HFF-Myc (cell line): Measurements from ENCODE around the gene CCDC97.

Source experiments
- DNase-seq: peaks from one replicate; pipeline ENCODE4 v3.0.0-alpha.2; 2011; ENCODE audit warnings: low read depth; ENCODE audit errors: extremely low read depth
- H3K4me3 ChIP-seq: replicated peaks from 2 replicates; pipeline ENCODE4 v1.5.1; 2011; ENCODE audit warnings: low read depth, mild to moderate bottlenecking, control low read depth, low read length
- CTCF ChIP-seq: IDR thresholded peaks from 2 replicates; pipeline ENCODE4 v1.5.1; 2012; ENCODE audit warnings: mild to moderate bottlenecking, low read depth, low read length, control low read depth; ENCODE audit errors: missing control alignments

Gene CCDC97

DNA sequence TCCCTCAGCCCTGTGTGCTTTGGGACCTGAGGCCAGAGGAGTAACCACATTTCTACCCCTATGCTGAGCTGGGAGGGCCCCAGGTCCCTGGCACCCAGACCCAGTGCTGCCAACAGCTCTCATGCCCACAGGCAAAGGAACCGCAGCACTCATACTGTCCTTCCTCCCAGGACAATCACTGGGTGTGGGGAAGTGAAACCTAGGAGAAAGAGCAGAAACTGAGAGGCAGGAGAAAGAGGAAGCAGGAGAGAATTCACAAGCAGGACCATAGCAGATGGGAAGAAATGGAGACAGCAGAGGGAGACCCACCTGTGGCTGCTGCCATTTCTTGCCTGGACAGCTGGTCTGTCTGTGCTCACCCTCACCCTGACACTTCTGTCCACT, 18.9 kb downstream of the CCDC97 start:
- no peak for DNase-seq
- no peak overlapping the region for H3K4me3 ChIP-seq
- TF ChIP-seq CTCF: no peak

DNA sequence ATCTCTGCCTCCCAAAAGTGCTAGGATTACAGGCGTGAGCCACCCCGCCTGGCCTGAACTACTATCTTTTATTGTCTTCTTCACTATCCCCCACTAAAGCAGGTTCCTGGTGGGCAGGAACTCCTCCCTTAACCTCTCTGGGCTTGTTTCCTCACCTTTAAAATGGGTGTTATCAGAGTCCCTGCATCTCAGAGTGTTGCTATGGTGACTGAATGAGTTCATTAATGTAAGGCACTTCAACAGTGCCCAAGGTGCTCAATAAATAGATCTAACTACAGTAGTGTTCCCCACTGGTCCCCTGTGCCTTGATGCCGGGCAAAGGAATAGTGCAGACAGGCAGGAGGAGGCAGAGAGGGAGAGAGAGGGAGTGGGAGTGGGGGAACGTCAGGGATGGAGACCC, 20.5 kb downstream of the CCDC97 start:
- no peak overlapping the region for H3K4me3 ChIP-seq
- no peak for TF ChIP-seq CTCF
- no peak for DNase-seq

- no peak for TF ChIP-seq CTCF
- no peak for DNase-seq
- no peak overlapping the region for H3K4me3 ChIP-seq
Observed at GRCh38 chr19:41330946-41331678, 21.1 kb downstream of the CCDC97 start.

DNA sequence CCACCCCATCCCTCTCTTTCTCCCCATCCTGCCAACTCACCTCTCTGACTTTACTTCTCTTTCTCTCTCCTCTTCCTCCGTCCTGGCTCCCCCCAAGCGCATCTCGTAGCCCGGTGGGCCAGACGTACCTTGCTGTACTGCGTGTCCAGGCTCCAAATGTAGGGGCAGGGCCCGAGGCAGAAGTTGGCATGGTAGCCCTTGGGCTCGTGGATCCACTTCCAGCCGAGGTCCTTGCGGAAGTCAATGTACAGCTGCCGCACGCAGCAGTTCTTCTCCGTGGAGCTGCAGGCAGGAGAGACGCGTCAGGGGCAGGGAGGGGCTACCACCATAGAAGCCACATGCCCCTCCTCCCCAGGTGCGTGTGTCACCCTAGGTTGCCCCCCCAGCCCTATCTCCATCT, 22.0 kb downstream of the CCDC97 start:
- DNase-seq: no peak
- TF ChIP-seq CTCF: no peak
- no peak overlapping the region for H3K4me3 ChIP-seq

DNA sequence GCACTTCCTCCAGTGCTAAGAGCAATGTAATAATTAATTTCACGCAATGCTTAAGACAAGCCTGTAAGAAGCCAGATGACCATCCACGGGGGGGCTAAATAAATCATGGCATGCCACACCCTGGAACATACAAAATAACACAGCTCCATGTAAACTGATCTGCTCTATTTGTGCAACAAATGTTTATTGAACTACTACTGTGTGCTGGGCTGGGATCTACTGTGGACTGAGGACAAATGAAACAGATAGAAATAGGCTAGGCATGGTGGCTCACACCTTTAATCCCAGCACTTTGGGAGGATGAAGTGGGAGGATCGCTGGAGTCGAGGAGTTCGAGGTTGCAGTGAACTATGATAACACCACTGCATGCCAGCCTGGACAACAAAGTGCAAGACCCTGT, 22.5 kb downstream of the CCDC97 start:
- no peak for TF ChIP-seq CTCF
- no peak overlapping the region for H3K4me3 ChIP-seq
- no peak for DNase-seq

GRCh38 chr19:41334793-41335192, 24.8 kb downstream of the CCDC97 start:
- DNase-seq: no peak

More at GRCh38 chr19:41334793-41335192, 24.8 kb downstream of the CCDC97 start:
- H3K4me3 ChIP-seq: no peak overlapping the region
- TF ChIP-seq CTCF: no peak
